HG02981 (cell line): Measurements from ENCODE around the gene TACC2.

ENCODE experiments used
- ATAC-seq: cut with Tn5 transposase; IDR thresholded peaks from one replicate; pipeline ENCODE4 v1.9.1; 2021; ENCODE audit warnings: mild to moderate bottlenecking, moderate library complexity; ENCODE audit not compliant: unreplicated experiment

The TACC2 gene

GRCh38 chr10:122213766-122214165 is 224.8 kb downstream of the TACC2 start:
- ATAC-seq, result no peak

- no peak for ATAC-seq
Measured at GRCh38 chr10:122216047-122216446, 227.1 kb downstream of the TACC2 start.

GRCh38 chr10:122219340-122219739 is 230.4 kb downstream of the TACC2 start:
- ATAC-seq, result no peak

DNA sequence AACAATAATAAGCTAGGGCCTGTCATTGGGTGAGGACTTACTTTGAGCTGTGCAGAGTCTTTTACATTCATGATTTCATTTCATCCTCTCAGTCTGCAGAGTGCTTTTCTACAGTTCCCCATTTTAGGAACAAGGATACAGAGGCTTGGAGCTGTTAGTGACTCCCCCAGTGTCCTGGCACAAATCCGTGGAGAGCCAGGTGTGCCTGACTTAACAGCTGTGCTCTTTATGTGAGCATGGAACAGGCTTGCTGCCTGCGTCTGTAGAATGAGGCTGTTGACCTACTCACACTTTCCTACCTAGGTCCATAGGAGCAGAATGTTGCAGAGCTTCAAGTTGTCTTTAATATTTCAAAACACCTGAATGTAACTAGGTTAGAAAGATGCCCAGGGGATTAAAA is 231.8 kb downstream of the TACC2 start:
- ATAC-seq, result no peak

- no peak for ATAC-seq
Measured at GRCh38 chr10:122221958-122222357, 233.0 kb downstream of the TACC2 start.

DNA sequence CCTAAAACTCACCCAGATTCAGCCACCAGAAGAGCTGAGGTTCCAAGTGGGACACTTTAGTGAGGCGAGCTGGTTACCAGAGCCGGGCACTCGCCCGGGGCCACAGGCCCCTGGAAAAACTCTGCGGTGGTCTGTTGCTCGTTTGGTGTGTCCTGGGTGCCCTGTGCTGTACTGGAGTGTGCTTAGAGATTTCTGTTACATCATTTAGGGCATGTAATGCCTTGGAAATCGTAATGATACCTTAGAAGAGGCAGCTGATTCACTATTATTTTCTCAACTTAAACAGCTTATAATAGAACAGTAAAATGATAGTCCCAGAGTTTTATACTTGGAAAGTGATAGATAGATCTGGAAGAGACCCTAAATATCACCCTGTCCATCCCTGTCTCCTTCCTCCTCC is 233.7 kb downstream of the TACC2 start:
- no peak for ATAC-seq

DNA sequence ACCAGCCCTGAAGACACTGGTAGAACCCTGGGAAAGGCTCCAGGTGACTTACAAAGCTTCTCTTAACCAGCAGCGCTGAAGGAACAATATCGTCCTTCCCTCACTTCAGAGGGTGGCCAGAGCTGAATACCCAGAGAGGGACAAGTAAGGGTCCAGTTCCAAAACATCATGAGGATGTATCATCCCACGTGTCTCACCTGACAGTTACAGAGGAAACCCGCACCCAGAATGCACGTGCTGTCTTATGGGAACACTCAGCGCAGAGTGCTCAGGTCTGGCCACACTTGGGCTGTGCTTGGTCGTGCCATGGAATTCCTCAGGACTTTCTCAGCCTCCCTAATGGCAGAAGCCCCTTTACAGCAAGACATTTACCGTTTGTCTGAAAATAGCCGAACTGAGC is 235.2 kb downstream of the TACC2 start:
- ATAC-seq, result no peak

DNA sequence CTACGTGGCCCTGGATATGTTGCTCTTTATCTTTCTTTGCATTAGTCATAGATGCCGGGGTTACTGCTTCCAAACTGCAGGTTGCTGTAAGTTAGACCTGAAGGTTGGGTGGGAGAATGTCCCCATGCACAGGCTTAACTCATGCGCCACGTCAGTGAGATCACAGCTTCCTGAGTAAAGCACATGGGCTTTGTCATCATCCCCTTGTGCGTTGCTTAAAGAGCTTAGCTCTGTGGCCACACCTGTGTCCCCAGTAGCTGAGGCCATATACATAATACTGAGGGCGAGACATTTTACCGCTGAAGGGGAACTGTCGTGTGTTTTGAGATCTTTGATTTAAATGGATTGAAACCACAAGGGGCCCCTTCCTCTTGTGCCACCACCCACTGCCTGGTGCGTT is 236.4 kb downstream of the TACC2 start:
- ATAC-seq, result no peak

GRCh38 chr10:122227754-122228153 is 238.8 kb downstream of the TACC2 start:
- ATAC-seq, result no peak

- no peak for ATAC-seq
Measured at GRCh38 chr10:122229666-122230065, 240.7 kb downstream of the TACC2 start.

GRCh38 chr10:122230222-122230621 is 241.3 kb downstream of the TACC2 start:
- ATAC-seq, result no peak

DNA sequence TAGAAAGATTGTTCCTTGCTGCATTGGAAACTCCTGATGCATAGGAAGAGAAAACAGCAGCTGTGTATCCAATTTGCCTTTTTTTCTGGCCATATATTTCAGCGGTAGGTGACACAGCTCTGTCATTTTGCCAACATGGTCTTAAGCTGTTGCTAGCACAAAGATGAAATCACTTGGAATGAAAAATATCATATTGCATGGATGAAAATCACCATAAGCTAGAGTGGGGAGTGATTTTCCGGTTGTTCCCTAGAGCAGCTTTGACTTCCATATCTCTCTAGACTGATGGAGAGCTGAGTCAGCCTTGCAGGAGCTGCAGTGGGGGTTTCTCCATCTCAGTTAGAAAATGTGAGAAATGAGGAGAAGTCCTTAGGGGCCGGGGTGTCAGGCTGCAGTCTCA is 243.8 kb downstream of the TACC2 start:
- ATAC-seq, result no peak

DNA sequence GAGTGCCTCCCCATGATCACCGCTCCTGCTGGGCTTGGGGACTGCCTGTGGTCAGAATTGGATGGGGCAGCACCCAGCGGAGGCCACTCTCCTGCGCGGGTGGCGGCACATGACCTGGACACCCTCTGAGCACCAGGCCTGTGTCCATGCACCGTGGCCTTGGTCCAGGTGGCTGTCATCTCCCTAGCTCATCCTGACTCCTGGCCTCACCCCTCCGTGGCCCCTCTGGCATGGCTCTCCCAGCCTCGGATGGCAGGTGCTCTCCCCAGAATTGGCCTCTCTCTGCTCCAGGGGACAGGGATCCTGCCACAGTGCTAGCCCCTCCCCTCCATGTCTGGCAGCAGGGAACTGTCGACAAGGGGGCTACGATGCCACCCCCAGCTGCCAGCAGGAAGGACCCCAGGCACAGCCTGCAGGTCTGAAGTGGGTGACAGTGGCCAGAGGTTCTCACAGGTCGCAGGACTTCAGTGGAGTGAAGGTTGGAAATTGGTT is 244.9 kb downstream of the TACC2 start:
- ATAC-seq, result no peak

- no peak for ATAC-seq
Measured at GRCh38 chr10:122234416-122234815, 245.5 kb downstream of the TACC2 start.

DNA sequence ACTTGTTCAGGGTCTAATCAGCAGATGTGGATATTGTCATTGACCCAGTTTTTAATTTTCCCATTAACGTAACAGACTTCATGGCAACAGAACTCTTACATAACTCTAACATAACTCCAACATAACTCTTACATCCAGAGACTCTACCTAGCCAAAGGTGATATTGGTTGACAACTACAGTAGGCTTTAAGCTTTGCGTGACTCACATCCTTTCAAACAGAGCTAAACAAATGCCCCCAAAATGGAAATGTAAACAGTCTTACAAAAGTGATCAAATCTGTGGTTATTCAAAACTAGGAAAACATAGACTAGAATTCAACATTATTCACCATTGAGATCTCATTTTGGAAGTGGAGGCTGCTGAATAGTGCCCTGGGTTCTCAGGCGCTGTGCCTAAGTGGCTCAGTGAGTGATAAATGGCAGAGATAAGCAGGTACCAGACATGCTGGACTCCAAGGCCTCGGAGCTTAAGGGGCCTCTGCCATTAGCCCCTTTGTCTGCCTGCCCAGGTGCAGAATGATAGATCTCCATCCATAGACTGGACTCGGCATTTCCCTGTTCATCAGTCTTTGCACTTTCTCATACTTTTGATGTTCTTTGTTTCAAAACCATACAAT is 247.8 kb downstream of the TACC2 start:
- no peak for ATAC-seq

- no peak for ATAC-seq
Measured at GRCh38 chr10:122237331-122237990, 248.5 kb downstream of the TACC2 start.

DNA sequence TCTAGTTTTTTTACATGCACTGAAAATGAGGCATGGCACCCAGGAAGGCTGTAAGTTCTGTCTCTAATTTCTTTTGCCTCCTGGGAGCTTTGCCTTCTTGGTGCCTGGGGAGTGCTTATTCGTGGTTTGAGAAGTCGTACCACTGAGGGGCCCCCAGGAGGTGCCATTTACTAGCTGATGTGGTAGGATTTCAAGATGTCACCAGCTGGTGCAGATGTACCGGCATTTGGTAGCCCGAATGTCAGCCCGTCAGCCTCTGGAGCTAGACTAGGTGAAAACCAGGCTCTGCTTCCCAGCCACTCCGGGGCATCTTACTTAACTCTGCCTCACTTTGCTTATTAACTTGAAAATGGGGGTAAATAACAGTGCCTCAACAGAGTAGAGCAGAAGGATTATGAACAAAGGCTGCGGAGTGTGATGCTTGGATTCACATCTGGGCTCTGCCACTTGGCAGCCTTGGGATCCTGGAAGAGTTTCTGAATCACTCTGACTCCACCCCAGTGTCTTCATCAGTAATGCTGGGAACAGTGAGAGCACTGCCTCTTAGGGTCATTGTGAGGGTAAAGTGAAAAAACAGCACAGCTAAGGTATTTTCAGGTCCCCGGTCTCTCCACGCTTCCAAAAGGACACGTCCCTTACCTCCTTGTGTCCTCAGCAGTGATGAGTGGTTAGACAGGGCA is 250.8 kb downstream of the TACC2 start:
- no peak for ATAC-seq

DNA sequence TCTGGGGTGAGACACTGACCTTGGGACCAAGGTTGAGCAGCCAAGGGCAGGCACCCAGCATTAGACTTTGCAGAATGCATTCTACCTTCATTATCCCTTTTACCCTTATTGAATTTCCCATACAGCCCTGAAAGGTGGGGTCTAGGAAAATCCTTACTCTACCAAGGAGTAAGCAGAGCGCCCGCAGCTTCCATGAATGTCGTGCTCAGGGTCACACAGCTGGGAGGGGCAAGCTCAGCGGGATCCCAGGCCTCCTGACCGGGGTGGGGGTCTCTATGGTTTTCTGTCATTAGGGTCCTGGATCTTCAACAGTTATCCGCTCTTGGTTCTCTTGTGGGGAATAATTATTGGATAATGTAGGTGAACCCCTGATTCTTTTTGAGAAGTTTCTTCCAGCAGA is 251.4 kb downstream of the TACC2 start:
- ATAC-seq, result no peak

DNA sequence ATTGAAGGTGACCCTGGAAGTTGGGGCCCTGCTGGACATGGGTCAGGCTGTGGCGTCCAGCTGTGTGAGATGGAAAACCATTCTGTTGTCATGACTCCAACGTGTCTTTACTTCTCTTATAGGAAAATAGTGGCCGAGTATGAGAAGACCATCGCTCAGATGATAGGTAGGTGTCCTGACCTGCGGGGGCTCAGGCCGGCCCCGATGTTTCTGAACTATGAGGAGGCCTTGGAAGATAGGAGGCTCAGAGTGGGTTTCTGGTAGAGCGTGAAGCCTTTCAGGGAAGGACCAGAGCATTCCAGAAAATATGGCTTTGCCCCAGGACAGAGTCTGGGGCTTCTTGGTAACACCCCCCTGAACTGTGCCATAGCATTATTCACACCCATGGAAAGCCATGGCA is 252.9 kb downstream of the TACC2 start:
- ATAC-seq, result no peak

DNA sequence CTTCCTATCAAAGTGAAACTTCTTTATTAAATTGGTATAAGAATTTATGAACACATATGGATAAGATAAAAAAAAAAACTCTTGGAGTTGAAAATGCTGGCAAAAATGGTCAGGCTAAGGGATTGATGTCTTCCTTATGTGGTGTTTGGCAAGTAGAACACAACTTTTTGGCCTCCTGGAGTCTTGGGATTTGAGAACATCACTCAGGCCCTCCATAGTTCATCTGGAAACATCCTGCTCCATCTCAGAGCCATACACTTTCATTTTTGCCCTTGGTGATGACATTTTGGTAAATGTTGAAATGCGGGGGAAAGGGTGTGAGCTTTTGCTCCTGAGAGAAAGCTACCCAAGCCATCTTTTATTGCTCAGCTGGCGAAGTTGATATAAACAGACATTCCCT is 254.6 kb downstream of the TACC2 start:
- ATAC-seq, result no peak

DNA sequence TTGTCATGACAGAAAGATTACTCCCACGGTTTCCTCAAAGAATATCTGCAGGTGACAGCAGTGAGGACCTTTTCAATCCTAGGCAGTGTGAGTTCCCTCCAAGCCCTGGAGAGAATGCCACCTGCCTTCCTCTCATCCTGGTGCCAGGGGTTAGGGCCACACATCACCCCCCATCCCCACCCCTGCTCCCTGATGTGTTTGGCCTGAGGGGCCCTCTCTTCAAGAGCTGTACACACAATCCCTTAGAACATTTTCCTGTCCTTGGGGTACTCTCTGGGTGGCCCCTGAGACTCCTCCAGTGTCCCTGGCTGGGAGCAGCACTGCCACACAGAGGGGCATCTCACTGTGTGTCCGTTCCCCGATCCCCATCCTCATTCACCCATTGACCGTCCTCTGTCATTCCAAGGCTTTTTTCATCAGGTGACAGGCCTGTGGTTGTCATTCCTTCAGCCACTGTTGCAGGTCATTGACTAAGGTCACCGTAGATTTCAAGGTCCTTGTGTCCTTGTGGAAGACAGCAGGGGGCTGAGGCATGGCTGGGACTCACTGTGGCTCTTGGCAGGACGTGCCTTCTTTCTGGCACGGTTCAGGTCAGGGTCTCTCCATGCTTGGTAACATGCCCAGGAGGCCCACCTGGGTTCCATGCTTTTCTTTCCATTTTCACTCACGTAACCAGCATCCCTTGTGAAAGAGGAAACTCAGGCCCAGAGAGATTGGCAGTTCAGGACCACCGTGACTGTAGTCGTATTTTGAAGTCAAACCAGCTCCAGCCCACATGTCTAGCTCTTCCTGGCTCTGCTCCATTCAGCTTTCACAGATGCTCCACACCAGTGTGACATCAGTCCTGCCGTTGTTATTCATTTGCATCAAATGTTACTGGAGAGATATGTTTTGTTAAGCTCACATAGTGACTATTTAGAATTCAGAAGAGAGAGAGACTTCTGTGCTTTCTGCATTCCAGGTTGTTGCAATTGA is 255.3 kb downstream of the TACC2 start:
- no peak for ATAC-seq
